ENCODE results near the gene GRID1. TPM values are rescaled to one million over a fixed set of nuclear protein-coding genes. Genes with fewer than 3 reads are reported as not detected.
A peak's percentile ranks its signal among the peaks of the same experiment; 100 is the strongest.

GRID1 gene
- total RNA-seq, 4 donors from 2014 or later: 0.35 to 10.7 (median 1.3) TPM

DNA sequence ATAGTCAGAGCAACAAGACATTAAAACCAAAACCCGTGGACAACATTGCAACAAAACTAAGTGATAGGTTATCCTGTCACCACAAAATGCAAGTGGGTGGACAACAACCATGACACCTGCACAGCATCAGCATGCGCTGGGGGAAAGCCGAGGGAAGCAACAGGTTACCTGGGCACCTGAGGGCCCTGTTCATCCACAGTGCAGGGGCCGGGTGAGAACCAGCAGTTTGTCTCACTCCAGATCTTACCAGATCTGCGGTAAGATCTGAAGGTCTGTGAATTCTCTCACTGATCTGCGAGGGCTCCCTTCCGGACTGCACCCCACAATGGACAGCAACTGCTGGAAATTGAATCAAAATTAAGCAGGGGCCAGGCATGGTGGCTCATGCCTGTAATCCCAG lies 30.5 kb upstream of the GRID1 start:
- TF ChIP-seq, protein P1, sequence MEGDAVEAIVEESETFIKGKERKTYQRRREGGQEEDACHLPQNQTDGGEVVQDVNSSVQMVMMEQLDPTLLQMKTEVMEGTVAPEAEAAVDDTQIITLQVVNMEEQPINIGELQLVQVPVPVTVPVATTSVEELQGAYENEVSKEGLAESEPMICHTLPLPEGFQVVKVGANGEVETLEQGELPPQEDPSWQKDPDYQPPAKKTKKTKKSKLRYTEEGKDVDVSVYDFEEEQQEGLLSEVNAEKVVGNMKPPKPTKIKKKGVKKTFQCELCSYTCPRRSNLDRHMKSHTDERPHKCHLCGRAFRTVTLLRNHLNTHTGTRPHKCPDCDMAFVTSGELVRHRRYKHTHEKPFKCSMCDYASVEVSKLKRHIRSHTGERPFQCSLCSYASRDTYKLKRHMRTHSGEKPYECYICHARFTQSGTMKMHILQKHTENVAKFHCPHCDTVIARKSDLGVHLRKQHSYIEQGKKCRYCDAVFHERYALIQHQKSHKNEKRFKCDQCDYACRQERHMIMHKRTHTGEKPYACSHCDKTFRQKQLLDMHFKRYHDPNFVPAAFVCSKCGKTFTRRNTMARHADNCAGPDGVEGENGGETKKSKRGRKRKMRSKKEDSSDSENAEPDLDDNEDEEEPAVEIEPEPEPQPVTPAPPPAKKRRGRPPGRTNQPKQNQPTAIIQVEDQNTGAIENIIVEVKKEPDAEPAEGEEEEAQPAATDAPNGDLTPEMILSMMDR (IDR thresholded peaks at IDR 0.05): no peak
- no peak for TF ChIP-seq POLR2A (IDR thresholded peaks at IDR 0.05)
- Histone ChIP-seq H3K9me3 (no peaks in the 10 kb centered on the region), H3K36me3 (no peaks in the 10 kb centered on the region), H3K4me3 (no peak overlapping the region), H3K27ac (no peak overlapping the region), H3K4me1 (peaks cover 0 to 20% (median 5%) of the 10 kb centered on the region in 4 donors), H3K27me3 (no peaks in the 10 kb centered on the region)
- no peak for DNase-seq

DNA sequence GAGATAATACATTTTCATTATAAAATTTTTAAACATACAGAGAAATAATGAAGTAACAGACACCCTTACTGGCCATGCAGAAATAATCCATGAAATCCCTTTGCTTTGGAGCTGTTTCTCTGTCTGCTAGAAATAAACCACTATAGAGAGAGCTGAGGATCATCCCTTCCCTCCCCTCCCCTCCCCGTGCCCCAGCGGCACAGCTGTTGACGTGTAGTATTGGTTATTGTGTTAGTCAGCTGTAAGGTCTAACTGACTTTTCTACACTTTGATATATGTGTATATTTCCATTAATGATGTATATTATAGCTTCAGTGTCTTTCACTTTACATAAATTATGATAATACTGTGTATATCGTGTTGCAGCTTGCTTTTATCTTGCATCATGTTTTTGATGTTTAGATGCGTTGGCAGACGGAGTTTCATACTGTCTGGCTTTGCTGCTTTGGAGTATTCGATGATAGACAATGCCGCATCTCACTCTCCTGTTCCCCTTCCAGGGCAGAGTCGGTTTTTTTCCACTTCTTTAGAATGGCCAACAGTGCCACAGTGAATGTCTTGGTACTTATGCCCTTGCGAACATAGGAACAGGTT lies 27.4 kb upstream of the GRID1 start:
- no peak for TF ChIP-seq POLR2A (IDR thresholded peaks at IDR 0.05)
- no peaks in the 10 kb centered on the region for H3K36me3 ChIP-seq
- no peak overlapping the region for H3K27ac ChIP-seq
- peaks cover 0 to 10% (median 2%) of the 10 kb centered on the region in 4 donors for H3K4me1 ChIP-seq
- H3K27me3 ChIP-seq: no peaks in the 10 kb centered on the region
- no peak for DNase-seq
- H3K4me3 ChIP-seq: no peak overlapping the region
- no peaks in the 10 kb centered on the region for H3K9me3 ChIP-seq

DNA sequence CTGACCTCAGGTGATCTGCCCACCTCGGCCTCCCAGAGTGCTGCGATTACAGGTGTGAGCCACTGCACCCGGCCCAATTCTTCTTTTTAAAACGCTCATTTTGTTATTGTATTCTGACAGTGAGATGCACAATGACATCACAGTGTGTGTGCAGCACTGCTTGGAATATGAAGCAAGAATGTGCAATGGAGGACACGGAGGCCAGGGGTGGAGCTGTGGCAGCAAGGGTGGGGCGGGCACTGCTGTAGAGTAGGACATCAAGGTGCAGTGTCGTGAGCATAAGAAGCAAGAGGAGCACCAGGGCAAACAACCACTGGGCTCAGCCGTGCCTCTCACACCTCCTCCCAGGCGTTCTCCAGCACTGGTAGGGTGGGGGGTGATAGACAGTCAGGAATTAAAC lies 26.8 kb upstream of the GRID1 start:
- H3K4me3 ChIP-seq: no peak overlapping the region
- H3K27me3 ChIP-seq: no peaks in the 10 kb centered on the region
- TF ChIP-seq POLR2A (IDR thresholded peaks at IDR 0.05): no peak
- TF ChIP-seq, protein P1 (IDR thresholded peaks at IDR 0.05): no peak
- H3K4me1 ChIP-seq: peaks cover 0 to 11% (median 2%) of the 10 kb centered on the region in 4 donors
- H3K9me3 ChIP-seq: no peaks in the 10 kb centered on the region
- no peak overlapping the region for H3K27ac ChIP-seq
- DNase-seq: peak in 1 of 3 donors; percentile 54
- no peaks in the 10 kb centered on the region for H3K36me3 ChIP-seq

- Histone ChIP-seq H3K9me3 (no peaks in the 10 kb centered on the region), H3K27me3 (no peaks in the 10 kb centered on the region), H3K4me3 (no peak overlapping the region), H3K27ac (no peak overlapping the region), H3K36me3 (no peaks in the 10 kb centered on the region), H3K4me1 (peaks cover 0 to 11% (median 2%) of the 10 kb centered on the region in 4 donors)
- no peak for DNase-seq
- TF ChIP-seq POLR2A (IDR thresholded peaks at IDR 0.05): no peak
- TF ChIP-seq, protein P1 (IDR thresholded peaks at IDR 0.05): no peak
Observed at GRCh38 chr10:86392723-86393094, 26.1 kb upstream of the GRID1 start.

DNA sequence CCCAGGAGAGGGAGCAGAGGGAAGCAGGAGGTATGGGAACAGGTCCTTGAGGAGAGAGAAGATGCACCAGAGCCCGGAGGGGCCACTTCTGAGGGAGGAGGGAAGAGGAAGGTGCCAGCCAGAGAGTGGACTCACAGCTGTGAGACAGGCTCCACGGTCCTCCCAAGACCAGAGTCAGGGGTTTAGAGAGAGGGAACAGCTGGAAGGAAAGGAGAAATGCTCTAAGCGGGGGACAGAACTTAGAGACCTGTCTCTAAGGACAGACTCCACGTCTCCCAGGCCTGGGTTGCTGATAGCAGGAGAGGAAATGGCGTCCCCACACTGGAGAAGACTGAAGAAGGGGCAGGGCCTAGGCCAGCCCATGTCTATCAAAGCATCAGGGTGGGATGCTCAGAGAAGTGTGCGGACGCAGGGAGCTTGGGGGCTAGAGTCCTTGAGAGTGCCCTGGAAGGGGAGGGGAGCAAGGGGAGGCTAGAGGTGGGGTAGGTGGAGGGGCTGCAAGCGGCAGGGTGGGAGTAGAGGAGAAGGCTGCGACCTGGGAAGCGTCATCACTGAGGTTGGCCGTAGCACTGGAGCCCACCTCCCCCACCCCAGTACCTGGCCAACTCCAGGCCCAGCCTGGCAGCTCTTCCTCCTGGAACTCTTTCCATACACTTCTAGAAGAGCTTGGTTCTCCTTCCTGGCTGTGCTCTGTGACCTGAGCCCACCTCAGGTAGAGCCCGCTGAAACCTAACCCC lies 25.6 kb upstream of the GRID1 start:
- Histone ChIP-seq H3K4me3 (no peak overlapping the region), H3K4me1 (peaks cover 0 to 11% (median 2%) of the 10 kb centered on the region in 4 donors), H3K27ac (no peak overlapping the region), H3K36me3 (no peaks in the 10 kb centered on the region), H3K9me3 (no peaks in the 10 kb centered on the region), H3K27me3 (no peaks in the 10 kb centered on the region)
- no peak for DNase-seq
- TF ChIP-seq POLR2A (IDR thresholded peaks at IDR 0.05): no peak
- TF ChIP-seq, protein P1 (IDR thresholded peaks at IDR 0.05): no peak

GRCh38 chr10:86391236-86391840 lies 24.7 kb upstream of the GRID1 start:
- no peaks in the 10 kb centered on the region for H3K27me3 ChIP-seq

More at GRCh38 chr10:86391236-86391840, 24.7 kb upstream of the GRID1 start:
- Histone ChIP-seq H3K4me1 (peaks cover 0 to 11% (median 2%) of the 10 kb centered on the region in 4 donors), H3K9me3 (no peaks in the 10 kb centered on the region), H3K27ac (no peak overlapping the region), H3K4me3 (no peak overlapping the region), H3K36me3 (no peaks in the 10 kb centered on the region)
- TF ChIP-seq, protein P1 (IDR thresholded peaks at IDR 0.05): no peak
- TF ChIP-seq POLR2A (IDR thresholded peaks at IDR 0.05): no peak
- no peak for DNase-seq

Data from Peyer's patch (tissue), 4 donors.